ENCODE measurements around the gene SLC25A47. TPM values are rescaled to one million over a fixed set of nuclear protein-coding genes. Genes with fewer than 3 reads are reported as not detected.

The SLC25A47 gene
- total RNA-seq, 1 experiment from 2014 or later: not detected

GRCh38 chr14:100302616-100303015 lies 20.5 kb upstream of the SLC25A47 start:
- Mint-ChIP-seq H3K27ac (ENCODE audit: unreplicated experiment) (no peak overlapping the region), H3K4me1 (ENCODE audit: low read depth, unreplicated experiment) (peaks cover 15% of the 10 kb centered on the region), H3K4me3 (ENCODE audit: unreplicated experiment) (no peak overlapping the region), H3K27me3 (ENCODE audit: insufficient read depth, unreplicated experiment) (no peaks in the 10 kb centered on the region), H3K36me3 (ENCODE audit: insufficient read depth, unreplicated experiment) (peaks cover 4% of the 10 kb centered on the region), H3K9me3 (ENCODE audit: unreplicated experiment) (no peaks in the 10 kb centered on the region)
- Histone ChIP-seq H3K27me3 (replicated peaks; ENCODE audit: control insufficient read depth, insufficient read depth, low read length) (no peaks in the 10 kb centered on the region), H3K4me1 (peaks cover 12% of the 10 kb centered on the region; the same call in 1 of the 2 replicates), H3K9me3 (no peaks in the 10 kb centered on the region), H3K4me3 (ENCODE audit: low read depth, low read length) (no peak overlapping the region), H3K36me3 (ENCODE audit: control insufficient read depth, insufficient read depth, low read length) (no peaks in the 10 kb centered on the region)
- no peak for TF ChIP-seq CTCF (IDR thresholded peaks at IDR 0.05; ENCODE audit: insufficient read depth in 1 of 2, low read depth in 1 of 2, low read length in 1 of 2, severe bottlenecking in 1 of 2, unreplicated experiment in 1 of 2)
- no TSS peak for BruUV-seq (replicated peaks)
- intact Hi-C loops (cut with micrococcal nuclease; ENCODE audit: unreplicated experiment): loop anchor here (1.0 kb wide), 1 partner anchor 75 kb away; no protein-coding TSS in a partner anchor
- ChIA-PET CTCF (interaction anchor here (0.7 to 1.0 kb wide), 5 partner anchors 12 to 322 kb away, joined by 3 to 10 read pairs (median 3); no protein-coding TSS in a partner anchor), POLR2A (no interaction called here)
- DNase-seq: no peak

GRCh38 chr14:100303179-100303578 lies 20.0 kb upstream of the SLC25A47 start:
- DNase-seq: no peak
- intact Hi-C loops (cut with micrococcal nuclease; ENCODE audit: unreplicated experiment): loop anchor here (1.0 kb wide), 1 partner anchor 74 kb away; no protein-coding TSS in a partner anchor
- H3K4me3 Mint-ChIP-seq (ENCODE audit: unreplicated experiment): no peak overlapping the region
- H3K27me3 Mint-ChIP-seq (ENCODE audit: insufficient read depth, unreplicated experiment): no peaks in the 10 kb centered on the region
- no peak overlapping the region for H3K27ac Mint-ChIP-seq (ENCODE audit: unreplicated experiment)
- H3K36me3 Mint-ChIP-seq (ENCODE audit: insufficient read depth, unreplicated experiment): peaks cover under 1% of the 10 kb centered on the region
- Histone ChIP-seq H3K9me3 (no peaks in the 10 kb centered on the region), H3K4me1 (peaks cover 14% of the 10 kb centered on the region; the same call in 1 of the 2 replicates), H3K4me3 (ENCODE audit: low read depth, low read length) (no peak overlapping the region), H3K27me3 (replicated peaks; ENCODE audit: control insufficient read depth, insufficient read depth, low read length) (no peaks in the 10 kb centered on the region), H3K36me3 (ENCODE audit: control insufficient read depth, insufficient read depth, low read length) (no peaks in the 10 kb centered on the region)
- peaks cover 15% of the 10 kb centered on the region for H3K4me1 Mint-ChIP-seq (ENCODE audit: low read depth, unreplicated experiment)
- no peaks in the 10 kb centered on the region for H3K9me3 Mint-ChIP-seq (ENCODE audit: unreplicated experiment)
- CTCF ChIA-PET: interaction anchor here (0.7 to 1.0 kb wide), 4 partner anchors 13 to 95 kb away, joined by 3 to 10 read pairs (median 4); no protein-coding TSS in a partner anchor
- no TSS peak for BruUV-seq (replicated peaks)
- POLR2A ChIA-PET: no interaction called here
- TF ChIP-seq CTCF (IDR thresholded peaks at IDR 0.05; ENCODE audit: insufficient read depth in 1 of 2, low read depth in 1 of 2, low read length in 1 of 2, severe bottlenecking in 1 of 2, unreplicated experiment in 1 of 2): peak; percentile 48 to 59

- ChIA-PET CTCF (no interaction called here), POLR2A (no interaction called here)
- H3K9me3 ChIP-seq: no peaks in the 10 kb centered on the region
- intact Hi-C loops (cut with micrococcal nuclease; ENCODE audit: unreplicated experiment): loop anchor here (1.0 kb wide), 1 partner anchor 73 kb away; no protein-coding TSS in a partner anchor
- H3K4me1 Mint-ChIP-seq (ENCODE audit: low read depth, unreplicated experiment): peaks cover 15% of the 10 kb centered on the region
- no peak for TF ChIP-seq CTCF (IDR thresholded peaks at IDR 0.05; ENCODE audit: insufficient read depth in 1 of 2, low read depth in 1 of 2, low read length in 1 of 2, severe bottlenecking in 1 of 2, unreplicated experiment in 1 of 2)
- no peak overlapping the region for H3K4me3 ChIP-seq (ENCODE audit: low read depth, low read length)
- BruUV-seq (replicated peaks): no TSS peak
- peaks cover 14% of the 10 kb centered on the region; the same call in 1 of the 2 replicates for H3K4me1 ChIP-seq
- H3K27me3 ChIP-seq (replicated peaks; ENCODE audit: control insufficient read depth, insufficient read depth, low read length): no peaks in the 10 kb centered on the region
- no peak overlapping the region for H3K27ac Mint-ChIP-seq (ENCODE audit: unreplicated experiment)
- no peak overlapping the region for H3K4me3 Mint-ChIP-seq (ENCODE audit: unreplicated experiment)
- H3K36me3 ChIP-seq (ENCODE audit: control insufficient read depth, insufficient read depth, low read length): no peaks in the 10 kb centered on the region
- no peaks in the 10 kb centered on the region for H3K9me3 Mint-ChIP-seq (ENCODE audit: unreplicated experiment)
- H3K36me3 Mint-ChIP-seq (ENCODE audit: insufficient read depth, unreplicated experiment): no peaks in the 10 kb centered on the region
- no peaks in the 10 kb centered on the region for H3K27me3 Mint-ChIP-seq (ENCODE audit: insufficient read depth, unreplicated experiment)
- no peak for DNase-seq
These were observed 19.2 kb upstream of the SLC25A47 start for GRCh38 chr14:100303925-100304324.
